Measurements from ENCODE around the gene SNN. TPM values are rescaled to one million over a fixed set of nuclear protein-coding genes. Genes with fewer than 3 reads are reported as not detected.

The SNN gene
- polyA plus RNA-seq, 1 experiment: 18.9 TPM

GRCh38 chr16:11637320-11637719, 30.9 kb upstream of the SNN start:
- peak overlapping the region; percentile 21 for H3K27ac ChIP-seq (ENCODE audit: low read depth, low read length)
- DNase-seq (ENCODE audit: low read depth, low spot score): no peak
- no peaks in the 10 kb centered on the region; the same call in 1 of the 2 replicates for H3K9me3 ChIP-seq (ENCODE audit: control insufficient read depth, insufficient read depth, low read length)
- TF ChIP-seq, protein P1, sequence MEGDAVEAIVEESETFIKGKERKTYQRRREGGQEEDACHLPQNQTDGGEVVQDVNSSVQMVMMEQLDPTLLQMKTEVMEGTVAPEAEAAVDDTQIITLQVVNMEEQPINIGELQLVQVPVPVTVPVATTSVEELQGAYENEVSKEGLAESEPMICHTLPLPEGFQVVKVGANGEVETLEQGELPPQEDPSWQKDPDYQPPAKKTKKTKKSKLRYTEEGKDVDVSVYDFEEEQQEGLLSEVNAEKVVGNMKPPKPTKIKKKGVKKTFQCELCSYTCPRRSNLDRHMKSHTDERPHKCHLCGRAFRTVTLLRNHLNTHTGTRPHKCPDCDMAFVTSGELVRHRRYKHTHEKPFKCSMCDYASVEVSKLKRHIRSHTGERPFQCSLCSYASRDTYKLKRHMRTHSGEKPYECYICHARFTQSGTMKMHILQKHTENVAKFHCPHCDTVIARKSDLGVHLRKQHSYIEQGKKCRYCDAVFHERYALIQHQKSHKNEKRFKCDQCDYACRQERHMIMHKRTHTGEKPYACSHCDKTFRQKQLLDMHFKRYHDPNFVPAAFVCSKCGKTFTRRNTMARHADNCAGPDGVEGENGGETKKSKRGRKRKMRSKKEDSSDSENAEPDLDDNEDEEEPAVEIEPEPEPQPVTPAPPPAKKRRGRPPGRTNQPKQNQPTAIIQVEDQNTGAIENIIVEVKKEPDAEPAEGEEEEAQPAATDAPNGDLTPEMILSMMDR (IDR thresholded peaks at IDR 0.05; ENCODE audit: low read depth, low read length): no peak
- no peak overlapping the region for H3K4me3 ChIP-seq (ENCODE audit: low read depth, low read length)
- ChIA-PET CTCF (interaction anchor here (0.6 kb wide), 1 partner anchor 108 kb away, joined by 7 read pairs; no protein-coding TSS in a partner anchor), POLR2A (no interaction called here)
- no peaks in the 10 kb centered on the region for H3K27me3 ChIP-seq (ENCODE audit: control insufficient read depth, insufficient read depth, low read length)

- CTCF ChIA-PET: interaction anchor here (0.6 to 1.4 kb wide), 2 partner anchors 108 to 231 kb away, joined by 3 to 7 read pairs; no protein-coding TSS in a partner anchor
- DNase-seq (ENCODE audit: low read depth, low spot score): no peak
Observed at GRCh38 chr16:11638140-11638539, 30.1 kb upstream of the SNN start.

DNA sequence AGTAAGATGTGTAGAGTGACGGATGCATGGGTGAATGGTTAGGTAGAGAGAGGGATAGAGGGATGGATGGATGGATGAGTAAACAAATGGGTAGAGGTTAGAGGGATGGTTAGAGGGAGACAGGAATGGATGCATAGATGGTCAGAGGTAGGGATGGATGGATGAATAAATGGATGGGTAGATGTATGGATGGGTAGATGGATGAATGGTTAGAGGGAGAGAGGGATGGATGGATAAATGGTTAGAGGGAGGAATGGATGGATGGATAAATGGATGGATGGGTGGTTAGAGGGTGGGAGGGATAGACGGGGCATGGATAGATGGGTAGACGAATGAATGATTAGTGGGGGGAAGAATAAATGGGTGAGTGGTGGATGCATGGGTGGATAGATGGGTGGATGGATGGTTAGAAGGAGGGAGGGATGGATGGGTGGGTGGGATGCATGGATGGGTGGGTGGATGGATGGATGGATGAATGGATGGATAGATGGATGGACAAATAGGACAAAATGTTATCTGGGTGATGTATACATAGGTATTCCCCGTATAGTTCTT, 29.2 kb upstream of the SNN start:
- POLR2A ChIA-PET: no interaction called here
- CTCF ChIA-PET: interaction anchor here (1.2 to 1.4 kb wide), 2 partner anchors 13 to 232 kb away, joined by 3 to 4 read pairs; no protein-coding TSS in a partner anchor
- Histone ChIP-seq H3K27ac (ENCODE audit: low read depth, low read length) (no peak overlapping the region), H3K9me3 (ENCODE audit: control insufficient read depth, insufficient read depth, low read length) (no peaks in the 10 kb centered on the region), H3K4me3 (ENCODE audit: low read depth, low read length) (no peak overlapping the region), H3K27me3 (ENCODE audit: control insufficient read depth, insufficient read depth, low read length) (no peaks in the 10 kb centered on the region)
- TF ChIP-seq, protein P1 (IDR thresholded peaks at IDR 0.05; ENCODE audit: low read depth, low read length): no peak
- DNase-seq (ENCODE audit: low read depth, low spot score): no peak

More at GRCh38 chr16:11638140-11638539, 30.1 kb upstream of the SNN start:
- H3K4me3 ChIP-seq (ENCODE audit: low read depth, low read length): no peak overlapping the region
- TF ChIP-seq, protein P1 (IDR thresholded peaks at IDR 0.05; ENCODE audit: low read depth, low read length): no peak
- no peaks in the 10 kb centered on the region for H3K27me3 ChIP-seq (ENCODE audit: control insufficient read depth, insufficient read depth, low read length)
- no peaks in the 10 kb centered on the region for H3K9me3 ChIP-seq (ENCODE audit: control insufficient read depth, insufficient read depth, low read length)
- POLR2A ChIA-PET: no interaction called here
- H3K27ac ChIP-seq (ENCODE audit: low read depth, low read length): no peak overlapping the region

- ChIA-PET POLR2A (interaction anchor here (0.7 to 1.5 kb wide), 15 partner anchors 11 to 384 kb away, joined by 3 to 30 read pairs (median 5); partner anchors contain the start of genes LITAF, SOCS1 and TXNDC11), CTCF (interaction anchor here (0.6 to 6.7 kb wide), 8 partner anchors 14 to 233 kb away, joined by 3 to 55 read pairs (median 4); no protein-coding TSS in a partner anchor)
- Histone ChIP-seq H3K27me3 (ENCODE audit: control insufficient read depth, insufficient read depth, low read length) (no peaks in the 10 kb centered on the region), H3K27ac (ENCODE audit: low read depth, low read length) (peak overlapping the region; percentile 100), H3K9me3 (ENCODE audit: control insufficient read depth, insufficient read depth, low read length) (no peaks in the 10 kb centered on the region), H3K4me3 (ENCODE audit: low read depth, low read length) (0 out of 2 replicates have a peak overlapping the region, but pooled peaks have one; percentile 17)
- peak; percentile 99 for DNase-seq (ENCODE audit: low read depth, low spot score)
- TF ChIP-seq, protein P1 (IDR thresholded peaks at IDR 0.05; ENCODE audit: low read depth, low read length): no peak
Observed at GRCh38 chr16:11639925-11640899, 28.0 kb upstream of the SNN start.
